ENCODE measurements around the gene ADAM15. TPM values are rescaled to one million over a fixed set of nuclear protein-coding genes. Genes with fewer than 3 reads are reported as not detected.

The ADAM15 gene
- total RNA-seq, 1 experiment from 2014 or later = 41.7 TPM

DNA sequence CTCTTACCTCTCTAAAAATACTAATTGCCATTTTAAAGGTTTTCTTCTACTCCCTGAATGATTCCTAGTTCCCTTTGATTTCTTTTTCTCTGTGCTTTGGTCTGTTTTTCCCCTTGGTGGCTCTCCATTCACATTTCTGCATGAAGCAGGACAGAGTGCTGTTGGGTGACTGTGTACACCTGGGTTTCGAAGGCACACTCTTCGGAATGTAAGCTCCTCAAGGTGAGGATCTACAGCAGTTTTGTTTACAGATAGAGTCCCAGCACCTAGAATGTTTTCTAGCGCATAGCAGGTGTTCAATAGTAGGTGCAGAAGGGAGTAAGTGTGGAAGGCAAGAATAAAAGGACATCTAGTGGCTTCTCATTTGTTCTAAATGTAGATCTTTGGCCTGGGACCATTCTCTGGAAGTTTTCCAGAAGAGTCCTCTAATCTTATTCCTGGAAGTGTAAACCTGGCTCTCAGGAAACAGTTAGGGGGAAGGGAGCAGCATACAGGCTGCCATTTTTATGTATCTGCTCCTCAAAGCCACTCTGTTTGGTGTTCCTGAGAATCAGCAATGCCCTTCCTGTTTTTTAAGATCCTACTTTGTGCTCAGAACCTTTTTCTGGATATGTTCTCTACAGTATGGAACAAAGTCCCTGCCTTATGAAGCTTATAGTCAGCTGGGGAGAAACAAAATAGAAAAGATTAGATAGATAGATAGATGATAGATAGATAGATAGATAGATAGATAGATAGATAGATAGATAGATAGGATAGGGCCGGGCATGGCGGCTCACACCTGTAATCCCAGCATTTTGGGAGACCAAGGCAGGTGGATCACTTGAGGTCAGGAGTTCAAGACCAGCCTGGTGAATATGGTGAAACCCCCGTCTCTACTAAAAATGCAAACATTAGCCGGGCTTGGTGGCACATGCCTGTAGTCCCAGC is 53.8 kb downstream of the ADAM15 start:
- ChIA-PET POLR2A (no interaction called here), CTCF (interaction anchor here (0.7 kb wide), 1 partner anchor 13 kb away, joined by 3 read pairs; no protein-coding TSS in a partner anchor)
- ATAC-seq (no peak), DNase-seq (ENCODE audit: low read depth, low spot score) (no peak)
- BruUV-seq (replicated peaks) = no TSS peak
- H3K9me3 ChIP-seq (ENCODE audit: control insufficient read depth, insufficient read depth, low read depth, low read length) = no peaks in the 10 kb centered on the region
- H3K4me3 ChIP-seq (ENCODE audit: low read depth in 2 of 2, low read length in 2 of 2) = no peak overlapping the region
- H3K27me3 ChIP-seq (ENCODE audit: control insufficient read depth, insufficient read depth, low read length) = no peaks in the 10 kb centered on the region
- H3K27ac ChIP-seq (ENCODE audit: low read length) = no peak overlapping the region
- H3K4me1 ChIP-seq (ENCODE audit: control insufficient read depth, insufficient read depth, low read length) = no peaks in the 10 kb centered on the region
- intact Hi-C loops (cut with micrococcal nuclease; ENCODE audit: unreplicated experiment) (no loop called here), in situ Hi-C loops (cut with HindIII; ENCODE audit: low pct_unique_long_range_greater_than_20kb, low sequenced_read_pairs) (no loop called here)
- no peaks in the 10 kb centered on the region for H3K36me3 ChIP-seq (ENCODE audit: control insufficient read depth, insufficient read depth, low read length)
- TF ChIP-seq REST (IDR thresholded peaks at IDR 0.05; ENCODE audit: insufficient read depth in 1 of 2, low read depth in 2 of 2, low read length in 1 of 2) (no peak), POLR2AphosphoS5 (IDR thresholded peaks at IDR 0.05; ENCODE audit: low read depth, low read length) (no peak), SIN3A (IDR thresholded peaks at IDR 0.05; ENCODE audit: borderline replicate concordance, insufficient read depth, low read depth, low read length) (no peak), TCF7L2 (IDR thresholded peaks at IDR 0.05; ENCODE audit: low read depth, low read length) (no peak)
- TF ChIP-seq, protein P1, sequence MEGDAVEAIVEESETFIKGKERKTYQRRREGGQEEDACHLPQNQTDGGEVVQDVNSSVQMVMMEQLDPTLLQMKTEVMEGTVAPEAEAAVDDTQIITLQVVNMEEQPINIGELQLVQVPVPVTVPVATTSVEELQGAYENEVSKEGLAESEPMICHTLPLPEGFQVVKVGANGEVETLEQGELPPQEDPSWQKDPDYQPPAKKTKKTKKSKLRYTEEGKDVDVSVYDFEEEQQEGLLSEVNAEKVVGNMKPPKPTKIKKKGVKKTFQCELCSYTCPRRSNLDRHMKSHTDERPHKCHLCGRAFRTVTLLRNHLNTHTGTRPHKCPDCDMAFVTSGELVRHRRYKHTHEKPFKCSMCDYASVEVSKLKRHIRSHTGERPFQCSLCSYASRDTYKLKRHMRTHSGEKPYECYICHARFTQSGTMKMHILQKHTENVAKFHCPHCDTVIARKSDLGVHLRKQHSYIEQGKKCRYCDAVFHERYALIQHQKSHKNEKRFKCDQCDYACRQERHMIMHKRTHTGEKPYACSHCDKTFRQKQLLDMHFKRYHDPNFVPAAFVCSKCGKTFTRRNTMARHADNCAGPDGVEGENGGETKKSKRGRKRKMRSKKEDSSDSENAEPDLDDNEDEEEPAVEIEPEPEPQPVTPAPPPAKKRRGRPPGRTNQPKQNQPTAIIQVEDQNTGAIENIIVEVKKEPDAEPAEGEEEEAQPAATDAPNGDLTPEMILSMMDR (IDR thresholded peaks at IDR 0.05) = no peak

- H3K27ac ChIP-seq (ENCODE audit: low read length) = no peak overlapping the region
- no peaks in the 10 kb centered on the region for H3K9me3 ChIP-seq (ENCODE audit: control insufficient read depth, insufficient read depth, low read depth, low read length)
- BruUV-seq (replicated peaks) = no TSS peak
- H3K27me3 ChIP-seq (ENCODE audit: control insufficient read depth, insufficient read depth, low read length) = no peaks in the 10 kb centered on the region
- no peaks in the 10 kb centered on the region for H3K36me3 ChIP-seq (ENCODE audit: control insufficient read depth, insufficient read depth, low read length)
- POLR2A ChIA-PET = no interaction called here
- DNase-seq (ENCODE audit: low read depth, low spot score) (no peak), ATAC-seq (no peak)
- H3K4me1 ChIP-seq (ENCODE audit: control insufficient read depth, insufficient read depth, low read length) = no peaks in the 10 kb centered on the region
- in situ Hi-C loops (cut with HindIII; ENCODE audit: low pct_unique_long_range_greater_than_20kb, low sequenced_read_pairs) = no loop called here
- H3K4me3 ChIP-seq (ENCODE audit: low read depth in 2 of 2, low read length in 2 of 2) = no peak overlapping the region
- intact Hi-C loops (cut with micrococcal nuclease; ENCODE audit: unreplicated experiment) = no loop called here
- CTCF ChIA-PET = interaction anchor here (0.6 kb wide), 1 partner anchor 238 kb away, joined by 3 read pairs; no protein-coding TSS in a partner anchor
- TF ChIP-seq REST (IDR thresholded peaks at IDR 0.05; ENCODE audit: insufficient read depth in 1 of 2, low read depth in 2 of 2, low read length in 1 of 2) (no peak), SIN3A (IDR thresholded peaks at IDR 0.05; ENCODE audit: borderline replicate concordance, insufficient read depth, low read depth, low read length) (no peak), TCF7L2 (IDR thresholded peaks at IDR 0.05; ENCODE audit: low read depth, low read length) (no peak), POLR2AphosphoS5 (IDR thresholded peaks at IDR 0.05; ENCODE audit: low read depth, low read length) (no peak)
- TF ChIP-seq, protein P1 (IDR thresholded peaks at IDR 0.05) = no peak
These were observed 54.5 kb downstream of the ADAM15 start for GRCh38 chr1:155105604-155106011.
